HepG2 (cell line): ENCODE measurements around the gene ZNF25. TPM values are rescaled to one million over a fixed set of nuclear protein-coding genes. Genes with fewer than 3 reads are reported as not detected.
A peak's percentile ranks its signal among the peaks of the same experiment; 100 is the strongest.

Source experiments
- ATAC-seq: fragments of 200-7000 bp; cut with Tn5 transposase; 3 replicates; pipeline ENCODE4 v1.9.1; 2020; ENCODE audit warnings: mild to moderate bottlenecking, moderate library complexity
- BruUV-seq: library from RNA; stranded (reverse); fragments of 400-500 nt; replicated peaks from 2 replicates; lab custom pipeline; 2021; lab: Mats Ljungman, UMichigan
- CTCF ChIA-PET: fragments of 300-600 bp; formaldehyde crosslinking; extraction: SDS; loops from one replicate; lab custom pipeline; 2021; ENCODE audit warnings: low total read pairs, inconsistent platforms, low intra/inter-chr PET ratio; lab: Yijun Ruan, JAX
- POLR2A ChIA-PET: fragments of 350-600 bp; sonication (Branson Sonifier 250); formaldehyde crosslinking; loops from one replicate; lab custom pipeline; 2020; ENCODE audit warnings: antibody characterized with exemption, inconsistent platforms; lab: Yijun Ruan, JAX
- DNase-seq: peaks from one replicate; pipeline ENCODE4 v3.0.0-alpha.2; 2015; ENCODE audit warnings: low spot score
- FAIRE-seq: peaks from 3 replicates; lab custom pipeline; 2011; peaks lifted over from hg19 to GRCh38; lab: Jason Lieb, UNC
- H2AFZ ChIP-seq: one replicate; pipeline ENCODE4 v1.6.1; 2011; ENCODE audit warnings: low read length, inconsistent platforms
- H3K27ac ChIP-seq: fragments of 300-600 bp; 3 replicates; pipeline ENCODE4 v1.8.0; 2011; ENCODE audit warnings: mixed run types, mild to moderate bottlenecking, mixed read lengths, low read length, inconsistent platforms; ENCODE audit not compliant: insufficient read depth; ENCODE audit errors: extremely low read length
- H3K27me3 ChIP-seq, 2 experiments: fragments of 200-600 bp in 1 of 2; 2 replicates in 1 of 2; 3 replicates in 1 of 2; pipeline versions ENCODE4 v1.6.0 to v1.8.0; 2011; ENCODE audit warnings: low read length in 2 of 2, mild to moderate bottlenecking in 2 of 2, moderate library complexity in 2 of 2, inconsistent platforms in 1 of 2; ENCODE audit not compliant: insufficient read depth in 2 of 2, control insufficient read depth in 1 of 2
- H3K36me3 ChIP-seq, 2 experiments: fragments of 200-600 bp in 1 of 2; replicated peaks in 1 of 2; 2 replicates in 1 of 2; 3 replicates in 1 of 2; pipeline versions ENCODE4 v1.5.1 to v1.8.0; 2011; ENCODE audit warnings: low read length in 2 of 2, inconsistent platforms in 1 of 2; ENCODE audit not compliant: insufficient read depth in 2 of 2, control insufficient read depth in 1 of 2
- H3K4me1 ChIP-seq: 2 replicates; pipeline ENCODE4 v1.5.1; 2012; ENCODE audit warnings: low read length, inconsistent platforms; ENCODE audit not compliant: insufficient read depth
- H3K4me2 ChIP-seq: 2 replicates; pipeline ENCODE4 v1.6.0; 2011; ENCODE audit warnings: low read depth, low read length, inconsistent platforms
- H3K4me3 ChIP-seq, 3 experiments: fragments of 200-600 bp in 1 of 3; sonication (generic), shearing (Covaris generic) in 1 of 3; replicated peaks in 1 of 3; 2 replicates each; pipeline ENCODE4 v1.5.1; 2011 to 2016; ENCODE audit warnings: low read length in 3 of 3, inconsistent platforms in 2 of 3, low read depth in 2 of 3, mild to moderate bottlenecking in 2 of 3, control low read depth in 1 of 3, mixed read lengths in 1 of 3; ENCODE audit not compliant: insufficient read depth in 1 of 3
- H3K79me2 ChIP-seq: one replicate; pipeline ENCODE4 v1.6.1; 2011; ENCODE audit warnings: low read length, inconsistent platforms; ENCODE audit not compliant: insufficient read depth
- H3K9ac ChIP-seq: 2 replicates; pipeline ENCODE4 v1.6.0; 2011; ENCODE audit warnings: mild to moderate bottlenecking, low read depth, low read length, inconsistent platforms; ENCODE audit not compliant: insufficient read depth
- H3K9me3 ChIP-seq: 2 replicates; pipeline ENCODE4 v1.5.1; 2012; ENCODE audit warnings: mild to moderate bottlenecking, low read length
- H4K20me1 ChIP-seq: 2 replicates; pipeline ENCODE4 v1.6.0; 2011; ENCODE audit warnings: inconsistent platforms, mild to moderate bottlenecking, low read length, moderate library complexity; ENCODE audit not compliant: insufficient read depth
- KLF16 ChIP-seq, 2 experiments: sonication (generic) in 1 of 2; formaldehyde crosslinking in 1 of 2; IDR thresholded peaks; 2 replicates each; pipeline versions ENCODE4 v1.6.1 to v1.8.0; 2016 to 2023; ENCODE audit warnings: missing genetic modification reagents in 2 of 2, missing compliant biosample characterization in 1 of 2
- MYPOP ChIP-seq: sonication (generic); formaldehyde crosslinking; IDR thresholded peaks from 2 replicates; pipeline ENCODE4 v1.8.1; 2023; ENCODE audit warnings: mild to moderate bottlenecking, moderate library complexity, missing genetic modification reagents
- PAWR ChIP-seq: sonication (generic); formaldehyde crosslinking; IDR thresholded peaks from 2 replicates; pipeline ENCODE4 v1.4.0; 2020; ENCODE audit warnings: missing genetic modification reagents, mild to moderate bottlenecking, borderline replicate concordance
- PRDM10 ChIP-seq: sonication (generic); formaldehyde crosslinking; IDR thresholded peaks from 2 replicates; pipeline ENCODE4 v1.4.0; 2020; ENCODE audit warnings: low read depth, missing genetic modification reagents
- RBFOX2 ChIP-seq: fragments of 200-400 bp; formaldehyde crosslinking; IDR thresholded peaks from 2 replicates; pipeline ENCODE4 v1.6.1; 2017; ENCODE audit warnings: low read depth, mild to moderate bottlenecking, low read length
- SMAD9 ChIP-seq: sonication (generic); formaldehyde crosslinking; IDR thresholded peaks from 2 replicates; pipeline ENCODE4 v1.5.1; 2020; ENCODE audit warnings: mild to moderate bottlenecking, missing genetic modification reagents
- SMARCE1 ChIP-seq: fragments of 450-650 bp; IDR thresholded peaks from 2 replicates; pipeline ENCODE4 v1.6.1; 2017; ENCODE audit warnings: borderline replicate concordance
- U2AF2 ChIP-seq: fragments of 200-400 bp; formaldehyde crosslinking; IDR thresholded peaks from 2 replicates; pipeline ENCODE4 v1.6.1; 2017; ENCODE audit warnings: low read depth, mild to moderate bottlenecking, low read length
- ZBTB49 ChIP-seq: sonication (generic); formaldehyde crosslinking; IDR thresholded peaks from 2 replicates; pipeline ENCODE4 v1.4.0; 2020; ENCODE audit warnings: missing genetic modification reagents, borderline replicate concordance
- ZC3H13 ChIP-seq: sonication (generic); formaldehyde crosslinking; IDR thresholded peaks from 2 replicates; pipeline ENCODE4 v1.8.1; 2023; ENCODE audit warnings: mild to moderate bottlenecking, missing genetic modification reagents, moderate library complexity
- WGBS: methylation state at CpG from one replicate; pipeline ENCODE4 v1.1.6; 2017; ENCODE audit warnings: low lambda C conversion rate; 5-methylcytosine and 5-hydroxymethylcytosine counted together
- in situ Hi-C: cut with HindIII; loops from 2 replicates; pipeline ENCODE4 v1.10.0; 2017; ENCODE audit warnings: low pct_unique_long_range_greater_than_20kb; ENCODE audit not compliant: extremely low pct_ligation_motif_present
- intact Hi-C: fragments of 100-400 bp; cut with micrococcal nuclease; formaldehyde crosslinking; loops from one replicate; pipeline ENCODE4 v1.10.0; 2022; ENCODE audit not compliant: unreplicated experiment
- polyA plus RNA-seq, 8 experiments: library from polyadenylated mRNA; depleted of rRNA in 3 of 8; stranded (reverse) in 7 of 8; unstranded in 1 of 8; fragments of >200 nt; fragmentation: Illumina TruSeq in 4 of 8; extraction: Trizol in 4 of 8; gene quantifications; 2 replicates each; pipeline versions ENCODE4 v1.2.1 to v1.2.3, GENCODE V29; 2011 to 2016; ENCODE audit warnings: low read depth in 4 of 8, missing spikeins in 1 of 8, mixed read lengths in 1 of 8; ENCODE audit not compliant: insufficient read depth in 1 of 8
- total RNA-seq, 5 experiments: library from RNA; depleted of rRNA; stranded (reverse); fragments of >200 nt; fragmentation: Illumina TruSeq; extraction: Trizol; gene quantifications; 2 replicates each; pipeline ENCODE4 v1.2.3, GENCODE V29; 2016; ENCODE audit warnings: low read depth in 1 of 5

ZNF25 gene
- total and polyA plus RNA-seq, 2 of the 13 experiments (the other 11 are each of a cell fraction or from before 2014, with no cell fraction given), result 1.4 to 1.5 TPM

- Histone ChIP-seq H3K27ac (no peak overlapping the region), H3K9me3 (no peaks in the 10 kb centered on the region), H3K4me3 (no peak overlapping the region), H3K36me3 (no peaks in the 10 kb centered on the region), H3K79me2 (no peaks in the 10 kb centered on the region), H3K27me3 (no peaks in the 10 kb centered on the region), H4K20me1 (no peaks in the 10 kb centered on the region), H3K4me2 (no peak overlapping the region), H3K4me1 (no peaks in the 10 kb centered on the region), H2AFZ (peak overlapping the region; percentile 54), H3K9ac (no peak overlapping the region)
- intact Hi-C loops, result loop anchor here (2.0 kb wide), 1 partner anchor 19 kb away; the partner anchor contains the start of gene ZNF33A
- BruUV-seq, result no TSS peak
- DNase-seq (no peak), ATAC-seq (no peak), FAIRE-seq (no peak)
- in situ Hi-C loops, result no loop called here
- 3% methylated on average over 2 of the region's 2 CpGs for WGBS
- CTCF ChIA-PET, result interaction anchor here (1.4 kb wide), 1 partner anchor 15 kb away, joined by 3 read pairs; the partner anchor contains the start of gene ZNF25
- POLR2A ChIA-PET, result interaction anchor here (1.7 kb wide), 1 partner anchor 19 kb away, joined by 8 read pairs; the partner anchor contains the start of gene ZNF33A
- TF ChIP-seq MYPOP (CRISPR knock-in tag) (no peak), KLF16 (CRISPR knock-in tag; IDR thresholded peaks at IDR 0.05) (no peak), U2AF2 (no peak), SMARCE1 (no peak), ZC3H13 (no peak), SMAD9 (CRISPR knock-in tag) (no peak), PAWR (CRISPR knock-in tag) (no peak)
These were observed 15.2 kb upstream of the ZNF25 start for GRCh38 chr10:37991655-37992054.

- Histone ChIP-seq H4K20me1 (no peaks in the 10 kb centered on the region), H3K27ac (no peak overlapping the region), H3K79me2 (no peaks in the 10 kb centered on the region), H3K4me1 (peaks cover 10% of the 10 kb centered on the region), H3K4me3 (peak overlapping the region; percentile 49 to 80 (median 54)), H2AFZ (peak overlapping the region; percentile 96), H3K9ac (peak overlapping the region; percentile 57), H3K9me3 (no peaks in the 10 kb centered on the region), H3K27me3 (no peaks in the 10 kb centered on the region), H3K36me3 (no peaks in the 10 kb centered on the region), H3K4me2 (peak overlapping the region; percentile 95)
- under 1% methylated on average over 9 of the region's 9 CpGs for WGBS
- ATAC-seq, result no peak
- intact Hi-C loops, result loop anchor here (1.0 to 10.0 kb wide), 5 partner anchors 33 to 1090 kb away; partner anchors contain the start of genes ZNF248, ZNF33A and ZNF37A
- ChIA-PET POLR2A (interaction anchor here (1.1 to 2.7 kb wide), 3 partner anchors 31 to 35 kb away, joined by 3 to 17 read pairs (median 4); partner anchors contain the start of gene ZNF33A), CTCF (interaction anchor here (1.1 to 1.4 kb wide), 3 partner anchors 15 to 389 kb away, joined by 3 to 7 read pairs (median 3); partner anchors contain the start of gene ZNF33A)
- DNase-seq, result no peak
- in situ Hi-C loops, result no loop called here
- no peak for FAIRE-seq
- no TSS peak for BruUV-seq
- TF ChIP-seq RBFOX2 (no peak), PRDM10 (CRISPR knock-in tag) (0 out of 2 replicates have a peak, but pooled peaks have one; percentile 3), ZBTB49 (no peak)
These were observed 395 bp upstream of the ZNF25 start for GRCh38 chr10:37976880-37977203.
